Neural crest cell (in vitro differentiated cells): Measurements from ENCODE around the gene FGFR1OP2. TPM values are rescaled to one million over a fixed set of nuclear protein-coding genes. Genes with fewer than 3 reads are reported as not detected.

ENCODE experiments used
- DNase-seq: peaks from one replicate; pipeline ENCODE4 v3.0.0; 2021; ENCODE audit warnings: low read depth, mixed read lengths, low spot score
- H3K27ac Mint-ChIP-seq: one replicate; pipeline ENCODE4 v1.8.0; 2021; ENCODE audit warnings: mild to moderate bottlenecking, mixed read lengths; ENCODE audit not compliant: unreplicated experiment
- H3K27me3 Mint-ChIP-seq: 2 replicates; pipeline ENCODE4 v1.8.0; 2021; ENCODE audit warnings: low read depth, mild to moderate bottlenecking, mixed read lengths
- H3K36me3 Mint-ChIP-seq: 2 replicates; pipeline ENCODE4 v1.8.0; 2021; ENCODE audit warnings: low read depth, mild to moderate bottlenecking, mixed read lengths
- H3K4me1 Mint-ChIP-seq: 2 replicates; pipeline ENCODE4 v1.8.0; 2021; ENCODE audit warnings: mixed read lengths
- H3K4me3 Mint-ChIP-seq: one replicate; pipeline ENCODE4 v1.8.0; 2021; ENCODE audit warnings: mild to moderate bottlenecking, mixed read lengths
- H3K9me3 Mint-ChIP-seq: 2 replicates; pipeline ENCODE4 v1.8.0; 2021; ENCODE audit warnings: mixed read lengths
- CTCF ChIP-seq: fragments of 200-600 bp; sonication (generic); conservative IDR thresholded peaks from 2 replicates; pipeline ENCODE4 v1.5.0; 2021; ENCODE audit warnings: antibody characterized with exemption, mild to moderate bottlenecking
- total RNA-seq: library from RNA; stranded (reverse); gene quantifications from 2 replicates; pipeline ENCODE4 v1.2.1, GENCODE V29; 2021

Gene FGFR1OP2
- total RNA-seq, 1 donor from 2014 or later: 44.1 TPM

GRCh38 chr12:27003421-27004381 lies 65.4 kb downstream of the FGFR1OP2 start:
- no peaks in the 10 kb centered on the region for H3K9me3 Mint-ChIP-seq
- DNase-seq: no peak
- peaks cover 3% of the 10 kb centered on the region for H3K4me1 Mint-ChIP-seq
- H3K27ac Mint-ChIP-seq: peak overlapping the region; percentile 39
- no peak for TF ChIP-seq CTCF
- no peak overlapping the region for H3K4me3 Mint-ChIP-seq
- no peaks in the 10 kb centered on the region for H3K36me3 Mint-ChIP-seq
- H3K27me3 Mint-ChIP-seq: no peaks in the 10 kb centered on the region

- DNase-seq: no peak
- H3K4me1 Mint-ChIP-seq: peaks cover 11% of the 10 kb centered on the region
- H3K27ac Mint-ChIP-seq: no peak overlapping the region
- H3K4me3 Mint-ChIP-seq: no peak overlapping the region
- H3K27me3 Mint-ChIP-seq: no peaks in the 10 kb centered on the region
- no peaks in the 10 kb centered on the region for H3K9me3 Mint-ChIP-seq
- TF ChIP-seq CTCF: no peak
- H3K36me3 Mint-ChIP-seq: no peaks in the 10 kb centered on the region
Observed at GRCh38 chr12:27005495-27005894, 67.2 kb downstream of the FGFR1OP2 start.

GRCh38 chr12:27006797-27007467 lies 68.7 kb downstream of the FGFR1OP2 start:
- no peak for DNase-seq
- Mint-ChIP-seq H3K4me3 (no peak overlapping the region), H3K36me3 (no peaks in the 10 kb centered on the region), H3K27ac (no peak overlapping the region), H3K9me3 (no peaks in the 10 kb centered on the region), H3K27me3 (no peaks in the 10 kb centered on the region), H3K4me1 (peaks cover 21% of the 10 kb centered on the region)
- TF ChIP-seq CTCF: no peak

- no peak for DNase-seq
- Mint-ChIP-seq H3K36me3 (no peaks in the 10 kb centered on the region), H3K4me3 (no peak overlapping the region), H3K9me3 (no peaks in the 10 kb centered on the region), H3K27ac (no peak overlapping the region), H3K4me1 (peaks cover 29% of the 10 kb centered on the region), H3K27me3 (no peaks in the 10 kb centered on the region)
- no peak for TF ChIP-seq CTCF
Observed at GRCh38 chr12:27008081-27008480, 69.8 kb downstream of the FGFR1OP2 start.

GRCh38 chr12:27009881-27010301 lies 71.6 kb downstream of the FGFR1OP2 start:
- TF ChIP-seq CTCF: no peak
- Mint-ChIP-seq H3K4me1 (peaks cover 37% of the 10 kb centered on the region), H3K27ac (peak overlapping the region; percentile 5), H3K9me3 (no peaks in the 10 kb centered on the region), H3K36me3 (no peaks in the 10 kb centered on the region), H3K4me3 (peak overlapping the region; percentile 36), H3K27me3 (no peaks in the 10 kb centered on the region)
- DNase-seq: no peak
